Measurements from ENCODE around the gene CFB. TPM values are rescaled to one million over a fixed set of nuclear protein-coding genes. Genes with fewer than 3 reads are reported as not detected.

The CFB gene
- total RNA-seq, 6 donors from 2014 or later, result 15.0 to 199 (median 58.1) TPM

- DNase-seq (no peak), ATAC-seq (ENCODE audit: low FRiP score in 2 of 2) (no peak)
- Histone ChIP-seq H3K4me1 (peaks cover 4 to 8% (median 8%) of the 10 kb centered on the region in 4 donors), H3K4me3 (no peak overlapping the region), H3K27ac (no peak overlapping the region), H3K27me3 (no peaks in the 10 kb centered on the region), H3K36me3 (peaks cover 0 to 33% (median 6%) of the 10 kb centered on the region in 4 donors), H3K9me3 (no peaks in the 10 kb centered on the region)
- TF ChIP-seq EP300 (IDR thresholded peaks at IDR 0.05) (no peak), POLR2A (IDR thresholded peaks at IDR 0.05) (no peak), CTCF (IDR thresholded peaks at IDR 0.05) (no peak), POLR2AphosphoS5 (IDR thresholded peaks at IDR 0.05) (no peak)
- 6 to 23% methylated on average over 3 to 6 of the region's 6 CpGs for WGBS, 2 donors
These were observed 5.6 kb upstream of the CFB start for GRCh38 chr6:31940256-31940664.

GRCh38 chr6:31943742-31944141 is 2.2 kb upstream of the CFB start:
- Histone ChIP-seq H3K9me3 (no peaks in the 10 kb centered on the region), H3K4me1 (peaks cover 17 to 26% (median 21%) of the 10 kb centered on the region in 4 donors), H3K4me3 (no peak overlapping the region), H3K36me3 (peaks cover 0 to 37% (median 8%) of the 10 kb centered on the region in 4 donors), H3K27ac (no peak overlapping the region), H3K27me3 (no peaks in the 10 kb centered on the region)
- 80 to 92% methylated on average over 2 to 3 of the region's 3 CpGs for WGBS, 2 donors
- TF ChIP-seq EP300 (IDR thresholded peaks at IDR 0.05), result no peak
- no peak for TF ChIP-seq CTCF (IDR thresholded peaks at IDR 0.05)
- TF ChIP-seq POLR2A (IDR thresholded peaks at IDR 0.05), result no peak
- TF ChIP-seq POLR2AphosphoS5 (IDR thresholded peaks at IDR 0.05), result no peak
- no peak for DNase-seq
- no peak for ATAC-seq (ENCODE audit: low FRiP score in 2 of 2)

GRCh38 chr6:31945154-31945506 is 765 bp upstream of the CFB start:
- H3K4me3 ChIP-seq, result peak overlapping the region in 2 of 4 donors; percentile 26 to 39
- ATAC-seq (ENCODE audit: low FRiP score in 2 of 2), result no peak
- H3K27ac ChIP-seq, result peak overlapping the region; percentile 76 to 90 (median 86)
- 80 to 85% methylated on average over 9 of the region's 9 CpGs for WGBS, 2 donors
- no peaks in the 10 kb centered on the region for H3K27me3 ChIP-seq
- TF ChIP-seq CTCF (IDR thresholded peaks at IDR 0.05) (no peak), EP300 (IDR thresholded peaks at IDR 0.05) (no peak), POLR2A (IDR thresholded peaks at IDR 0.05) (no peak), POLR2AphosphoS5 (IDR thresholded peaks at IDR 0.05) (no peak)
- no peaks in the 10 kb centered on the region for H3K9me3 ChIP-seq
- H3K36me3 ChIP-seq, result peaks cover 0 to 29% (median 10%) of the 10 kb centered on the region in 4 donors
- peaks cover 17 to 28% (median 21%) of the 10 kb centered on the region in 4 donors for H3K4me1 ChIP-seq
- DNase-seq, result no peak

- H3K9me3 ChIP-seq, result no peaks in the 10 kb centered on the region
- WGBS, 2 donors, result 81 to 82% methylated on average over 10 to 11 of the region's 11 CpGs
- ATAC-seq (ENCODE audit: low FRiP score in 2 of 2) (no peak), DNase-seq (no peak)
- peaks cover 0 to 35% (median 22%) of the 10 kb centered on the region in 4 donors for H3K36me3 ChIP-seq
- peak overlapping the region in 3 of 4 donors; percentile 3 to 39 (median 26) for H3K4me3 ChIP-seq
- TF ChIP-seq POLR2A (IDR thresholded peaks at IDR 0.05) (no peak), POLR2AphosphoS5 (IDR thresholded peaks at IDR 0.05) (no peak), EP300 (IDR thresholded peaks at IDR 0.05) (no peak), CTCF (IDR thresholded peaks at IDR 0.05) (no peak)
- H3K27ac ChIP-seq, result peak overlapping the region; percentile 76 to 90 (median 86)
- peaks cover 17 to 28% (median 21%) of the 10 kb centered on the region in 4 donors for H3K4me1 ChIP-seq
- no peaks in the 10 kb centered on the region for H3K27me3 ChIP-seq
These were observed 533 bp downstream of the CFB start for GRCh38 chr6:31946370-31946885.
